ENCODE measurements around the gene FAM24B. TPM values are rescaled to one million over a fixed set of nuclear protein-coding genes. Genes with fewer than 3 reads are reported as not detected.

Gene FAM24B
- total RNA-seq, 1 donor from 2014 or later = 18.4 TPM

DNA sequence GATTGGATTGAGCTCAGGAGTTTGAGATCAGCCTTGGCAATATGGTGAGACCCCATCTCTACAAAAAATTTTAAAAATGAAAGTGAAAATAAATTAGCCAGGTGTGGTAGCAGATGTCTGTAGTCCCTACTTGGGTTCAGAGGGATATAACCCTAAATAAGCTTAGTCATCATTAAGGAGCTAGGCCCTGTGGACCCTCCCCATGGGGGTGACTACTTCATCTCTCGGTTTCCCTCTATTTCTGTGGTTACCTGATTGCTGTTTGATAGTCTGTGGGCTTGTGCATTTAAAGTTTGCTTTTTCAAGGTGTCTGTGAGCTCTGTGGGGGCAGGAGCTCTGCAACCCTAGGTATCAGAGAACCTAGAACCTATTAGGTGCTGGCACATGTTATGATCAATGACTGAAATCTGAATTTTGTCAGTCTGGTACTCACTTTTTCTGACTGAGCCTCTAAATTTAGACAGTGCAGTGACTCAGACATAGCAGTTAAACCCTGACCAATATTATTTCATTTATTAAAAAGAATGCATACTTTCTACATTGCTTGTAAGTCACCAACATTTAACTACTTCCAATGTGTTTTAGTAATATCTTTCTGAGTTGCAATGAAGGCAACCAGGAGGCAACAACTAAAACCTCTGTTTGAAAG, 25.6 kb downstream of the FAM24B start:
- H3K27me3 Mint-ChIP-seq (ENCODE audit: insufficient read depth) = no peaks in the 10 kb centered on the region
- peaks cover 37% of the 10 kb centered on the region for H3K4me1 Mint-ChIP-seq (ENCODE audit: low read depth)
- H3K4me3 Mint-ChIP-seq = no peak overlapping the region
- H3K27ac Mint-ChIP-seq = no peak overlapping the region
- no peak for DNase-seq (ENCODE audit: low spot score)
- no peaks in the 10 kb centered on the region for H3K9me3 Mint-ChIP-seq
- intact Hi-C loops (cut with micrococcal nuclease) = no loop called here
- H3K36me3 Mint-ChIP-seq (ENCODE audit: low read depth) = peaks cover 32% of the 10 kb centered on the region

DNA sequence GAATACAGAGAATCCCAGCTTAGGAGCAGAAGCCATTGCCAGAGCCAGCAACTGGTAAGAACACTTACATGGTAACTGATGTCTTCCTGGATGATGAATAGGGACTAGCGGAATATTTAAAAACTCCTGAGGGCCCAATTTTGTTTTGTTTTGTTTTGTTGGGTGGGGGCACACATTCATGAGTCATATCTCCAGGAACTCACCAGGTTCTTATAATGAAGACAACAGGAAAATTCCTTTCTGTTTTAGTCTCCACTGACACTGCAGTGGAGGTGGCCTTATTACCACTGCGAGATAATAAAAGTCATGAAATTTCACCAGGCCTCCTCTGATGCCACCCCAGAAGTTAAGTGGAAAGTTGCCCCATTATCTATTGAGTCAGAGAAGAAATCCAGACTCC, 27.1 kb downstream of the FAM24B start:
- intact Hi-C loops (cut with micrococcal nuclease) = no loop called here
- DNase-seq (ENCODE audit: low spot score) = no peak
- Mint-ChIP-seq H3K27ac (no peak overlapping the region), H3K27me3 (ENCODE audit: insufficient read depth) (no peaks in the 10 kb centered on the region), H3K36me3 (ENCODE audit: low read depth) (peaks cover 36% of the 10 kb centered on the region), H3K4me1 (ENCODE audit: low read depth) (peaks cover 44% of the 10 kb centered on the region), H3K9me3 (no peaks in the 10 kb centered on the region), H3K4me3 (no peak overlapping the region)

DNA sequence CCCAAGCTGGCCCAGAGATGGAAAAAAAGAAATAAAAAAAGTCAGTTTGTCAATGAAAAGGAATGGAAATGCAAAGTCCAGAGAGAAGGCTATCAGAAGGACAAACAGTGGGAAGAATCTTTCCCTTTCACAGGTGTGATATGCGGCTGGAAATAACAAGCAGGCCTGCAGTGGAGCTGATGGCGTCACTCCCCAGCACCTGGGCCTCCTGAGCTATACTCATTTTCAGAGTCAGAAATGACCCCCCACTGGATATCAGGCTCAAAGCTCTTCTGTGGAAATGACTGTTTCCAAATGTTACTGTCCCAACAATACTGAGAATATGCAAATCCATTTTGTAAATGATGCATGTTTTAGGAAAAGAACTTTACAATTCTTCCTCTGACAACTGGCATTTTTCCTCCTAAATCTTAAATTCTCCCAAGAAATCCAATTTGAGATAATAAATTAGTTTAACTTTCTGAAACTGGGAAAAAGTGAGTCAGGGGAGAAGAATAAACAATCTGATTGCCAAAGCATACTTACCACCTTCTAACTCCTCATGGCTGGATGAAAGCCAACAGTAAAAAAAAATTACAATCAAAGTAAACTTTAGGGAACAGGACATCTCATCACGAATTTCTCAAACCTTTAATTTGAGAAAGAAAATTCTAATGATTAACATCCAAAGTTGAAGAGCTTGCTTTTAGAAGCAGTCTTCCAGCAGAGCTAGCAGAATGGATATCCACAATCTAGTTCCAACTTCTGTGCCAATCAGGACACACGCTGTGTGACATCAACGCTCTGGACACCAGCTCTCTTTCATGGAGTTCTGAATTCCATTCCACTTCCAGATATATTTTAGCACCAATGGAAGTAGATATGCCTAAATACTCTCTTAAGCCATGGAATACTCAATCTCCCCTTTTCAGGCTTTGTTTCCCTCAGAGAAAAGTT, 28.4 kb downstream of the FAM24B start:
- Mint-ChIP-seq H3K27me3 (ENCODE audit: insufficient read depth) (no peaks in the 10 kb centered on the region), H3K4me3 (no peak overlapping the region), H3K36me3 (ENCODE audit: low read depth) (peaks cover 39% of the 10 kb centered on the region), H3K4me1 (ENCODE audit: low read depth) (peaks cover 44% of the 10 kb centered on the region), H3K9me3 (no peaks in the 10 kb centered on the region), H3K27ac (no peak overlapping the region)
- intact Hi-C loops (cut with micrococcal nuclease) = no loop called here
- no peak for DNase-seq (ENCODE audit: low spot score)

- H3K4me1 Mint-ChIP-seq (ENCODE audit: low read depth) = peaks cover 37% of the 10 kb centered on the region
- no peak overlapping the region for H3K4me3 Mint-ChIP-seq
- H3K9me3 Mint-ChIP-seq = no peaks in the 10 kb centered on the region
- DNase-seq (ENCODE audit: low spot score) = no peak
- H3K36me3 Mint-ChIP-seq (ENCODE audit: low read depth) = peaks cover 37% of the 10 kb centered on the region
- H3K27me3 Mint-ChIP-seq (ENCODE audit: insufficient read depth) = no peaks in the 10 kb centered on the region
- no peak overlapping the region for H3K27ac Mint-ChIP-seq
- intact Hi-C loops (cut with micrococcal nuclease) = no loop called here
These were observed 29.3 kb downstream of the FAM24B start for GRCh38 chr10:122849900-122850605.

- intact Hi-C loops (cut with micrococcal nuclease) = no loop called here
- Mint-ChIP-seq H3K36me3 (ENCODE audit: low read depth) (peaks cover 34% of the 10 kb centered on the region), H3K9me3 (no peaks in the 10 kb centered on the region), H3K4me3 (no peak overlapping the region), H3K4me1 (ENCODE audit: low read depth) (peaks cover 27% of the 10 kb centered on the region), H3K27me3 (ENCODE audit: insufficient read depth) (no peaks in the 10 kb centered on the region), H3K27ac (no peak overlapping the region)
- no peak for DNase-seq (ENCODE audit: low spot score)
These were observed 30.3 kb downstream of the FAM24B start for GRCh38 chr10:122849090-122849489.

- Mint-ChIP-seq H3K4me3 (no peak overlapping the region), H3K27me3 (ENCODE audit: insufficient read depth) (no peaks in the 10 kb centered on the region), H3K27ac (no peak overlapping the region), H3K36me3 (ENCODE audit: low read depth) (peaks cover 30% of the 10 kb centered on the region), H3K9me3 (no peaks in the 10 kb centered on the region), H3K4me1 (ENCODE audit: low read depth) (peaks cover 16% of the 10 kb centered on the region)
- no peak for DNase-seq (ENCODE audit: low spot score)
- intact Hi-C loops (cut with micrococcal nuclease) = no loop called here
These were observed 31.4 kb downstream of the FAM24B start for GRCh38 chr10:122847782-122848604.

DNA sequence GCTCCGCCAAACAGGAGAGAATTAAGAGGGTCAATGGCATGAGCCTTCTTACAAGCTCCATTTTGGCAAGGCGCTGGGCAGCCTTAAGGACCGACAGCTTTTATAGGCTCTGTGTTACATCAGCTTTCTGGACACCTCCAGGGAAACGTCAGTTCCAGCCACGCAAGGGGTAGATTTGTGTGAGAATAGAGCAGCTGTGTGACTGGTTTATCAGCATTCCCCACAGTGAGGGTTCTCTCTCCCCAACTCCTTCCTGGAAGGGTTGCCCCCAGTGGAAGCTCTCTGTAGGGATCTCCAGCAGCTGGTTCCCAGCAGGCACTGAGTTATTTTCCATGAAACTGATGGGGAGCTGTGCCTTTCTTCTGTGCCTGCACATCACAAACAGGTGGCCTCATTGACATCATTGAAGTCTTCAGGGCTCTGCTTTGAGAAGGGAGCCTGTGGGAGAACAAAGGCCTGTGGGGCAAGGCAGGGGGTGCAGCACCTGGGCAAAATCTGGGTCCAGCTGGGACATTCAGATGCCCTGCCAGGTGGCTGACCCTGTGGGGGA, 33.5 kb downstream of the FAM24B start, which contains the start of gene CUZD1:
TSS of gene CUZD1 (minus strand) at position 75 of the 550 bp plus-strand sequence. CDS start at position 61, 14 bp downstream.
- H3K9me3 Mint-ChIP-seq = no peaks in the 10 kb centered on the region
- intact Hi-C loops (cut with micrococcal nuclease) = no loop called here
- H3K27me3 Mint-ChIP-seq (ENCODE audit: insufficient read depth) = no peaks in the 10 kb centered on the region
- no peak for DNase-seq (ENCODE audit: low spot score)
- H3K4me3 Mint-ChIP-seq = no peak within 1 kb of the TSS
- H3K27ac Mint-ChIP-seq = no peak within 1 kb of the TSS
- H3K36me3 Mint-ChIP-seq (ENCODE audit: low read depth) = peaks cover 34% of the 10 kb centered on the region
- H3K4me1 Mint-ChIP-seq (ENCODE audit: low read depth) = peaks cover 7% of the 10 kb centered on the region

- peaks cover 7% of the 10 kb centered on the region for H3K4me1 Mint-ChIP-seq (ENCODE audit: low read depth)
- intact Hi-C loops (cut with micrococcal nuclease) = no loop called here
- H3K9me3 Mint-ChIP-seq = no peaks in the 10 kb centered on the region
- peaks cover 31% of the 10 kb centered on the region for H3K36me3 Mint-ChIP-seq (ENCODE audit: low read depth)
- no peak overlapping the region for H3K4me3 Mint-ChIP-seq
- H3K27me3 Mint-ChIP-seq (ENCODE audit: insufficient read depth) = no peaks in the 10 kb centered on the region
- H3K27ac Mint-ChIP-seq = no peak overlapping the region
- DNase-seq (ENCODE audit: low spot score) = no peak
These were observed 35.2 kb downstream of the FAM24B start for GRCh38 chr10:122844146-122844545.

GRCh38 chr10:122841569-122841968, 37.8 kb downstream of the FAM24B start:
- DNase-seq (ENCODE audit: low spot score) = no peak
- Mint-ChIP-seq H3K4me1 (ENCODE audit: low read depth) (no peaks in the 10 kb centered on the region), H3K9me3 (no peaks in the 10 kb centered on the region), H3K27me3 (ENCODE audit: insufficient read depth) (no peaks in the 10 kb centered on the region), H3K27ac (no peak overlapping the region), H3K4me3 (no peak overlapping the region), H3K36me3 (ENCODE audit: low read depth) (peaks cover 33% of the 10 kb centered on the region)
- intact Hi-C loops (cut with micrococcal nuclease) = no loop called here

- no peak for DNase-seq (ENCODE audit: low spot score)
- H3K4me3 Mint-ChIP-seq = no peak overlapping the region
- no peaks in the 10 kb centered on the region for H3K4me1 Mint-ChIP-seq (ENCODE audit: low read depth)
- H3K36me3 Mint-ChIP-seq (ENCODE audit: low read depth) = peaks cover 26% of the 10 kb centered on the region
- H3K27me3 Mint-ChIP-seq (ENCODE audit: insufficient read depth) = no peaks in the 10 kb centered on the region
- intact Hi-C loops (cut with micrococcal nuclease) = no loop called here
- no peaks in the 10 kb centered on the region for H3K9me3 Mint-ChIP-seq
- H3K27ac Mint-ChIP-seq = no peak overlapping the region
These were observed 39.9 kb downstream of the FAM24B start for GRCh38 chr10:122839505-122839904.

GRCh38 chr10:122838880-122839279, 40.5 kb downstream of the FAM24B start:
- peaks cover 26% of the 10 kb centered on the region for H3K36me3 Mint-ChIP-seq (ENCODE audit: low read depth)
- H3K27me3 Mint-ChIP-seq (ENCODE audit: insufficient read depth) = no peaks in the 10 kb centered on the region
- no peak overlapping the region for H3K4me3 Mint-ChIP-seq
- no peak for DNase-seq (ENCODE audit: low spot score)
- intact Hi-C loops (cut with micrococcal nuclease) = no loop called here
- no peaks in the 10 kb centered on the region for H3K9me3 Mint-ChIP-seq
- H3K27ac Mint-ChIP-seq = no peak overlapping the region
- no peaks in the 10 kb centered on the region for H3K4me1 Mint-ChIP-seq (ENCODE audit: low read depth)

DNA sequence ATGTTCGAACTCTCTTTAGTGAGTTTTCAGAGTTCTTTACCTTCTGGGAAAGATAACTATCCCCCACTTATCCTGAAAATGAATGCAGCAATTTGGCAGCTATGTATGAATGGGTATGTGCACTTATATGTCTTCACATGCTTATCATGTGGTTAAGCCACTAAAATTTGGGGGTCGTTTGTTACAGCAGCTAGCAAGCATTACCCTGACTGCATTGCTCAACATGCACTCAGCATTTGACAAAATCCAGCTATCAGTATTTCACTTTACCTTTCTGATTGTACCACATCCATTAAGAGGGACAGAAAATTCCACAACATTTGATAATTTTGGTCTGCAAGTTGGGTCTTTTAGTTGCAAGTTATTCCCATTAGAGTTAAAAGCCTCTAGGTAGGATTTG, 43.5 kb downstream of the FAM24B start:
- H3K27ac Mint-ChIP-seq = no peak overlapping the region
- DNase-seq (ENCODE audit: low spot score) = no peak
- H3K9me3 Mint-ChIP-seq = no peaks in the 10 kb centered on the region
- H3K4me1 Mint-ChIP-seq (ENCODE audit: low read depth) = no peaks in the 10 kb centered on the region
- H3K27me3 Mint-ChIP-seq (ENCODE audit: insufficient read depth) = no peaks in the 10 kb centered on the region
- peaks cover 26% of the 10 kb centered on the region for H3K36me3 Mint-ChIP-seq (ENCODE audit: low read depth)
- no peak overlapping the region for H3K4me3 Mint-ChIP-seq
- intact Hi-C loops (cut with micrococcal nuclease) = no loop called here
